ENCODE results near the gene TMC8. TPM values are rescaled to one million over a fixed set of nuclear protein-coding genes. Genes with fewer than 3 reads are reported as not detected.

Gene TMC8
- total RNA-seq, 2 experiments from 2014 or later = 258 to 278 TPM

DNA sequence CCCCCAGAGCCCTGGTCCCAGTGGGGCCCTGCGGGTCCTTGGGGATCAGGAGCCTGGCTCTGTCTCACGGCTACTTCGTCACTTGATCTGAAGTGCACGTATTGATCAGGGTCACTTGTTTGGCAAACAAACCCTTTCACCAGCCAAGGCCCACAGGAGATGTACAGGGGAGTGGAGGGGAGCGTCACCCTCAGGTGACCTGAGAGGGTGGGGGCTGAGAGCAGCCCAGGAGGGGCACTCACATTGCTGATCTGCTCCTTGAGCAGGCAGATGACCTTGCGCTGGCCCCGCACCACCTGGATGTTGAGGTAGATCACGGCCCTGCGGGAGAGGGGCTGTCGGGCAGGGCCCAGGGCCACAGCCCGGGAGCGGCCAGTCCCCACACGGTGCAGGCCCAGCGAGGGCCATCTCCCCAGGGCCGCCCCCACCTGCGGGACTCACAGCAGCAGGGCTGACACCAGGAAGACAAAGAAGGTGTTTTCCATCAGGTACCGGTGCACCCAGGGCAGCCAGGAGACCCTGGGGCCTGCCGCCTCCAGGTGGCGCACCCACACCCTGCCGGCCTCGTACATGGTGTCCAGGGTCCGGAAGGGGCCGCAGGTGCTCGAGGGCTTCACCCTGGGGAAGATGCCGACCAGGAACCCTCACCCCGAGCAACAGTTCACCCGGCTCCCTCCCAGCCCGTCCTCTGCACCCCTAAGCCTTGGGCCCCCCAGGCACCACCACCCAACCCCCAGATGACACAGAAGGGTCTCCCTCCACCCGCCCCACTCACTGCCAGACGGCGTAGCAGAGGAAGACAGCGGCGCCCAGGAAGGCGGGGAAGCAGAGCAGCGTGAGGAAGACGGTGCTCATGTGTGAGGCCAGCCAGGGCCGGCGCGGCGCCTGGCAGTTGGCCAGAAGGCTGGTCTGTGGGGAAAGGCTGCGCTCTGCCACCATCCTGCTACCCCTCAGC is 13.3 kb upstream of the TMC8 start:
- no peaks in the 10 kb centered on the region for H3K9me3 Mint-ChIP-seq (ENCODE audit: insufficient read depth)
- ATAC-seq (no peak), DNase-seq (no peak)
- ChIA-PET CTCF (interaction anchor here (1.2 to 11.1 kb wide), 2 partner anchors 13 to 19 kb away, joined by 4 to 133 read pairs; partner anchors contain the start of gene TMC8), POLR2A (interaction anchor here (1.3 to 13.9 kb wide), 3 partner anchors 10 to 22 kb away, joined by 7 to 182 read pairs (median 12); partner anchors contain the start of gene TMC6)
- H3K27ac Mint-ChIP-seq = peak overlapping the region; percentile 29
- H3K27me3 Mint-ChIP-seq (ENCODE audit: low read depth) = no peaks in the 10 kb centered on the region
- H3K4me3 Mint-ChIP-seq = peak overlapping the region; percentile 12
- H3K4me1 Mint-ChIP-seq (ENCODE audit: low read depth) = peaks cover 68% of the 10 kb centered on the region
- H3K36me3 Mint-ChIP-seq (ENCODE audit: low read depth) = peaks cover 73% of the 10 kb centered on the region

DNA sequence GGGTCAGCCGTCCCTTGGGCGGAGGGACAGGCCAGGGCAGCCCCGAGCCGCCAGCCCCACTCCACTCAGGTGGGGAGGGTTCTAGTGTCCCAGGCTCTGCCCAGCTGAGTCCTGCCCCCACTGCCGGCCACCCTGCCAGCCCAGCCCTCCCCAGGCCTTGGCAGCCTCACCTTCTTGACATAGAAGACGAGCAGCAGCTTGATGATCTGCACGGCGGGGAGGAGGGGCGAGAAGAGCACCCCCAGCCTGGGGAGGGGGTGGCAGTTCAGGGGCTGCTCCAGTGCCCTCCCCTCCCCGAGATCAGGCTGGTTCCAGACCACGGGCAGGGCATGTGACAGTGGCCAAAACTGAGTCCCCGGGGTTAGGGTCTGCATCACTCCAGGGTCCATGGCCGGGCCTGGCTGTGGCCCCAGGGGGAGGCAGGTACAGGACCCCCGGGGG is 11.8 kb upstream of the TMC8 start:
- H3K4me1 Mint-ChIP-seq (ENCODE audit: low read depth) = peaks cover 69% of the 10 kb centered on the region
- no peak overlapping the region for H3K4me3 Mint-ChIP-seq
- CTCF ChIA-PET = interaction anchor here (1.2 to 11.1 kb wide), 2 partner anchors 17 to 58 kb away, joined by 4 to 133 read pairs; no protein-coding TSS in a partner anchor
- H3K27ac Mint-ChIP-seq = no peak overlapping the region
- ATAC-seq = no peak
- no peaks in the 10 kb centered on the region for H3K9me3 Mint-ChIP-seq (ENCODE audit: insufficient read depth)
- peaks cover 74% of the 10 kb centered on the region for H3K36me3 Mint-ChIP-seq (ENCODE audit: low read depth)
- H3K27me3 Mint-ChIP-seq (ENCODE audit: low read depth) = no peaks in the 10 kb centered on the region
- DNase-seq = no peak
- POLR2A ChIA-PET = interaction anchor here (2.3 to 13.9 kb wide), 3 partner anchors 9 to 21 kb away, joined by 12 to 182 read pairs (median 53); partner anchors contain the start of genes TMC6 and TMC8

DNA sequence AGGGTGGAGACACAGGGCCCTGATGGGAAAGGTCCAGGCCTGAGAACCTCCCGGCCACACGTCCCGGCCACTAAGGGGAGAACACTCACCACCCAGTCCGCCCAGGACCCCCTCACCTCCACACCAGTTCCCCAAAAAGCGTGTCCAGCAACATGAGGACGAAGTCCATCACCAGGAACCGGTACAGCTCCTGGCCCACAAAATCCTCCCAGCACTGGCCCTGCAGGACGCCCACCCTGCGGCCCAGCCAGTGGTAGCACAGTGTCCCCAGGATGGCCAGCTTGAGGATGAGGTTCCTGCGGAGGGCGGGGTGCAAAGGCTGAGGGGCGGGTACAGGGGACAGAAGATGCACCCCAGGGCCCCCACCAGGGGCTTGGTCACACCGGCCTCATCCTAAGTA is 10.0 kb upstream of the TMC8 start:
- Mint-ChIP-seq H3K36me3 (ENCODE audit: low read depth) (peaks cover 74% of the 10 kb centered on the region), H3K4me3 (peak overlapping the region; percentile 88), H3K27me3 (ENCODE audit: low read depth) (no peaks in the 10 kb centered on the region), H3K27ac (peak overlapping the region; percentile 95), H3K9me3 (ENCODE audit: insufficient read depth) (no peaks in the 10 kb centered on the region), H3K4me1 (ENCODE audit: low read depth) (peaks cover 67% of the 10 kb centered on the region)
- ATAC-seq = no peak
- CTCF ChIA-PET = interaction anchor here (0.6 to 11.1 kb wide), 4 partner anchors 10 to 130 kb away, joined by 3 to 133 read pairs (median 7); partner anchors contain the start of gene TMC8
- DNase-seq = no peak
- POLR2A ChIA-PET = interaction anchor here (0.8 to 13.9 kb wide), 3 partner anchors 8 to 19 kb away, joined by 3 to 182 read pairs (median 53); partner anchors contain the start of gene TMC8

DNA sequence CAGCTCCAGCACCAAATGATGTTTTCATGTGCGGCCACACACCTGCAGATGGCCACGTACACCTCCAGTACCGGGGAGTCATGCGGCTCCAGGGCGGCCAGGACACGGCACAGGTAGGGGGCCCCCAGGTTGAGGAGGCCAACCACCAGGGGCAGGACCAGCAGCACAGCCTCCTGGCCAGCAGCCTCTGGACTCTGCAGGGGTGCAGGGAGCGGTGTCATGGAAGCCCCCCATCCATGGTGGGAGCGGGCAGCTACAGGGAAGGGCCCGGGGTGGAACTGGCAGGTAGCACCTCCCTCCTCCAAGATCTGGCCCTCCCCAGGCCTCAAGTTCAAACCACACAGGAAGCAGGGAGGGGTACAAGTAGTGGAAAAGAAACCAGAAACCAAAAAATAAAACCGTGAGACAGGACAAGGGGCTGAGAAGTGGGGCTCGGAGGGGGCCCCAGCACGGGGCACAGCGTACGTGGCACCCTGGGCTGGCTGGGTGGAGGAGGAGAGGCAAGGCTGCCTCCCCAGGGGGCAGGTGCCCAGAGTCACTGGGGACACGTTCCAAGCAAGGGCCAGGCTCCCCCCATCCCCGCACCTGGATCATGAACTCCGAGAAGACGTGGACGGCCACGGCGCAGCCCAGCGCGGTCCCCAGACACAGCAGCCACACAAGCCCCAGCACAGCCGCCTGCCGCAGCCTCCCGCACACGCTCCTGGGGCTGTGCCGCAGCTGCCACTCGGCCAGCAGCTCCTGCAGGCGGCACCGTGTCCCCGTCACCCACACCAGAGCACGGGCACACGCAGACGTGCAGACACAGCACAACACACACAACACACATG is 9.4 kb upstream of the TMC8 start:
- Mint-ChIP-seq H3K4me1 (ENCODE audit: low read depth) (peaks cover 69% of the 10 kb centered on the region), H3K4me3 (peak overlapping the region; percentile 88), H3K9me3 (ENCODE audit: insufficient read depth) (no peaks in the 10 kb centered on the region), H3K27me3 (ENCODE audit: low read depth) (no peaks in the 10 kb centered on the region), H3K27ac (peak overlapping the region; percentile 95), H3K36me3 (ENCODE audit: low read depth) (peaks cover 77% of the 10 kb centered on the region)
- ChIA-PET CTCF (interaction anchor here (0.6 to 11.1 kb wide), 4 partner anchors 9 to 129 kb away, joined by 3 to 133 read pairs (median 7); partner anchors contain the start of gene TMC8), POLR2A (interaction anchor here (0.8 to 13.9 kb wide), 4 partner anchors 8 to 18 kb away, joined by 3 to 182 read pairs (median 30); partner anchors contain the start of gene TMC8)
- ATAC-seq (peak; percentile 68), DNase-seq (peak; percentile 82)

DNA sequence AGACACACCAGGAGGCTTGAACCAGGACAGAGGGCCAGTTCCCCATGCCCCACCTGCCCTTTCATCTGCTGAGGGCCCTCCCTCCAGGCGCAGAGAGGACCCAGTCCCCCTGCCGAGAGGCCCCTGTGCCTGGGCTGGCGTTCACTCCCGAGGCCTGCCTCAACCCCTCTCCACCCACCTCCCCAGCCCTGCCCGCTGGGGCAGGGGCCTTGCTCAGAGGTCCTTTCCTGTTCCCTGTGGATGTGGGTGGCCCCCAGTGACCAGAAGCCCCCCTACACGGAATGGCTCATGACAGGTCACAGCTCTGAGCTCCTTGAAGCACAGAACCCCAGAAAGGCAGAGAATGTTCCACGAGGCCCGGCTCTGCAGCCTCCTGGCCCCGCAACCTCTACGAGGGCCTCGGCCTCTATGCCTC is 8.8 kb upstream of the TMC8 start:
- Mint-ChIP-seq H3K27me3 (ENCODE audit: low read depth) (no peaks in the 10 kb centered on the region), H3K4me3 (peak overlapping the region; percentile 88), H3K9me3 (ENCODE audit: insufficient read depth) (no peaks in the 10 kb centered on the region), H3K27ac (peak overlapping the region; percentile 95), H3K4me1 (ENCODE audit: low read depth) (peaks cover 72% of the 10 kb centered on the region), H3K36me3 (ENCODE audit: low read depth) (peaks cover 80% of the 10 kb centered on the region)
- ChIA-PET CTCF (interaction anchor here (1.4 to 11.1 kb wide), 3 partner anchors 8 to 128 kb away, joined by 4 to 133 read pairs (median 10); partner anchors contain the start of gene TMC8), POLR2A (interaction anchor here (1.5 to 13.9 kb wide), 3 partner anchors 9 to 18 kb away, joined by 6 to 182 read pairs (median 53); partner anchors contain the start of gene TMC8)
- DNase-seq = no peak
- peak; percentile 13 for ATAC-seq

DNA sequence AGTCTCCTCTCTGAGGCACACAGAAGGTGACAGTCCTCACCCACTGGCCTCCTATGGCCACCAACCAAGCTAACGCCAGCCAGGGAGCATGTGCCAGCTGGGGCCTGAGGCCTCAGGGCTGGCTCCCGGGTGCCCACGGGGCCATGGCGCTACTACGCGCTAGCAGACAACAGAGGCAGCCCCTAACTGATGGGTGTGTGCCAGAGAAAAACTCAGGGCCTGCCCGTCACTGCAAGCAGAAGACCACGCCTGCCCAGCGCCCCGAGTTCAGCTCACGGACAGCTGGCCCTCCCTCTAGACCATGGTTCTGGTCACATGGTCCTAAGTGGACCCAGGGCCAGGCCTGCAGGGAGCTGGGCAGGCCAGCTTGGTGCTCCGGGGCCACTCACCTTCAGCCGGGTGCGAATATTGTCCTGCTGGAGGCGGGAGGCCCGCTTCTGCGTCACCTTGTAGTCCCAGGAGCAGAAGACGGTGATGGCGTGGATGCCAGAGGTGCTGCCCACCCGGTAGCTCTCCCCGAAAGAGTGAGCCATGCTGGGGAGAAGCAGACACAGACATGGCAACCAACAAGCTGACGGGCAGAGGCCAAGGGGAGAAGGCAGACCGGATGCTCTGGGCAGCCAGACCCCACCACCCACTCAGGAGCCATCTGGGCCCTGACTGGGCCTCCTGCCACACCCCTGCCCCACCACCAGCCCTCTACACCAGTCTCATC is 8.2 kb upstream of the TMC8 start:
- ATAC-seq (no peak), DNase-seq (no peak)
- Mint-ChIP-seq H3K9me3 (ENCODE audit: insufficient read depth) (no peaks in the 10 kb centered on the region), H3K27ac (peak overlapping the region; percentile 95), H3K36me3 (ENCODE audit: low read depth) (peaks cover 81% of the 10 kb centered on the region), H3K27me3 (ENCODE audit: low read depth) (no peaks in the 10 kb centered on the region), H3K4me3 (peak overlapping the region; percentile 88), H3K4me1 (ENCODE audit: low read depth) (peaks cover 72% of the 10 kb centered on the region)
- ChIA-PET CTCF (interaction anchor here (2.8 to 11.1 kb wide), 2 partner anchors 8 to 14 kb away, joined by 10 to 133 read pairs; partner anchors contain the start of gene TMC8), POLR2A (interaction anchor here (1.5 to 13.9 kb wide), 3 partner anchors 9 to 17 kb away, joined by 6 to 182 read pairs (median 53); partner anchors contain the start of gene TMC8)

DNA sequence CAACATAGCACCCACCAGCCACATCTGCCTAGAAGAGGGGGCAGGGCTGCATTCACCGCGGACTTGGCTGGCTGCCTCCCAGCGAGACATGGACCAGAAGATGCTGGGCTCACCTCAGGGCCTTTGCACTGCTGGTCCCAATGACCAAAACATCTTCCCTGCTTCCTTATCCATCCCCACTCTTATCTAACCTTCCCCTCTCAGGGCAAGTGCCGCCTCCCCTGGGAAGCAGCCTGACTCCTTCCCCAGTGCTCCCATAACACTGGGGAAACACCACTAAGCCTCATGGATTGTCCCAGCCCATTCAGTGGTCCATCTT is 7.7 kb upstream of the TMC8 start:
- H3K4me3 Mint-ChIP-seq = peak overlapping the region; percentile 88
- H3K9me3 Mint-ChIP-seq (ENCODE audit: insufficient read depth) = no peaks in the 10 kb centered on the region
- ChIA-PET POLR2A (interaction anchor here (1.5 to 13.9 kb wide), 3 partner anchors 8 to 17 kb away, joined by 6 to 182 read pairs (median 53); partner anchors contain the start of gene TMC8), CTCF (interaction anchor here (2.8 to 11.1 kb wide), 2 partner anchors 7 to 13 kb away, joined by 10 to 133 read pairs; partner anchors contain the start of gene TMC8)
- peak overlapping the region; percentile 95 for H3K27ac Mint-ChIP-seq
- DNase-seq = no peak
- peaks cover 81% of the 10 kb centered on the region for H3K36me3 Mint-ChIP-seq (ENCODE audit: low read depth)
- no peaks in the 10 kb centered on the region for H3K27me3 Mint-ChIP-seq (ENCODE audit: low read depth)
- ATAC-seq = no peak
- peaks cover 69% of the 10 kb centered on the region for H3K4me1 Mint-ChIP-seq (ENCODE audit: low read depth)

DNA sequence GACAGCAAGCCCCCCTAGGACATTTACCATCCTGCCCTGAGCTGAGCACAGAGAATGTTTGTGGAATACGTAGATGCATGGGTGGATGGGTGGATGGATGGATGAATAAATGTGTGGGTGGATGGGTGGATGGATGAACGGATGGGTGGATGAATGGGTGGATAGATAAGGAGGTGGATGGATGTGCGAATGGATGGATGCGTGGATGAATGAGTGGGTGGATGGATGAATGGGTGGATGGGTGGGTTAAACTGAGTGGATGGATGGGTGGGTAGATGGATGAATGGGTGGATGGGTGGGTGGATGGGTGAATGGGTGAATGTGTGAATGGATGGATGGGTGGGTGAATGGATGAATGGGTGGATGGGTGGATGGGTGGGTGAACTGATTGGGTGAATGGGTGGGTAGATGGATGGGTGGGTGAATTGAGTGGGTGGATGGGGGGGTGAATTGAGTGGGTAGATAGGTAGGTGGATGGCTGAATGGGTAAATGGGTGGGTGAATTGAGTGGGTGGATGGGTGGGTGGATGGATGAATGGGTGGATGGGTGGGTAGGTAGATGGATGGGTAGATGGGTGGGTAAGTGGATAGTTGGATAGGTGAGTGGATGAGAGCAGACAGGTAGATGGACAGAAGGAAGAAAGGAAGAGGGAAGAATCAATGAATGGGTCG is 7.2 kb upstream of the TMC8 start:
- H3K4me3 Mint-ChIP-seq = peak overlapping the region; percentile 88
- no peak for ATAC-seq
- peak overlapping the region; percentile 95 for H3K27ac Mint-ChIP-seq
- H3K4me1 Mint-ChIP-seq (ENCODE audit: low read depth) = peaks cover 67% of the 10 kb centered on the region
- DNase-seq = no peak
- ChIA-PET POLR2A (interaction anchor here (1.4 to 13.9 kb wide), 4 partner anchors 8 to 46 kb away, joined by 4 to 182 read pairs (median 44); partner anchors contain the start of gene TMC8), CTCF (interaction anchor here (2.8 to 11.1 kb wide), 2 partner anchors 7 to 13 kb away, joined by 10 to 133 read pairs; partner anchors contain the start of gene TMC8)
- H3K27me3 Mint-ChIP-seq (ENCODE audit: low read depth) = no peaks in the 10 kb centered on the region
- H3K36me3 Mint-ChIP-seq (ENCODE audit: low read depth) = peaks cover 78% of the 10 kb centered on the region
- no peaks in the 10 kb centered on the region for H3K9me3 Mint-ChIP-seq (ENCODE audit: insufficient read depth)

DNA sequence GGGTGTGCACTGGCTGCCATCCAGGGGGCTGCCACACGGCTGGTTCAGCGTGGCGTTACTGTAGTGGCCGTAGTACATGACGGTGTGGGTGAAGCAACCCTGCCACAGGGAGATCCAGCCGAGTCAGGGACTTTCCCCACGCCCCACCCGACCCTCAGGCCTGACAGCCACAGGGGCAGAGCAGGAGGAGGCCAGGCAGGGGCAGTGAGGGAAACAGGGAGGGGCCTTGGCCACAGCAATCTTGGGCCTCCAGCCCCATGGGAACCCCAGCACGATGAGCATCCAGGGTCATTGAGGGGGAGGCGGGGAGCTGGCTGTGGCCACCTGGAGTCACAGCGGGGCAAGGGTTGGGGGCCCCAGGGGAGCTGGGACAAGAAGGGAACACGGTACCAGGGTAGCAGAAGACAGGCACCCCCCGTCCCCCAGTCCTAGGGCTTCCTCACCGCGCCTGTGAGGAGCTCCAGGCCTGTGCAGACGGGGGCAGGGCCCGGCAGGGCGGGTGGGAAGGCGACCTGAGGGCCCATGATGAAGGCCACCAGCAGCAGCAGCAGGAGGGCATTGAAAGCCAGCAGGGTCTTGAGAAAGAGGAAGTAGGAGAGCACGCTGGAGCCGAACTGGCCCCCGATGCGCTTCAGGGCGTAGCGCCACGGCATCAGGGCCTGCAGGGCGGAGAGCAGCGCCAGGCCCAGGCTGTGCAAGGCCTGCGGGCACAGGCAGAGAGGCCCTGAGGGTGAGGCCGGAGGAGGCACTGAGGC is 6.3 kb upstream of the TMC8 start:
- DNase-seq = no peak
- Mint-ChIP-seq H3K4me1 (ENCODE audit: low read depth) (peaks cover 67% of the 10 kb centered on the region), H3K36me3 (ENCODE audit: low read depth) (peaks cover 72% of the 10 kb centered on the region)

More for the DNA sequence above, 6.3 kb upstream of the TMC8 start:
- Mint-ChIP-seq H3K27ac (peak overlapping the region; percentile 82), H3K27me3 (ENCODE audit: low read depth) (no peaks in the 10 kb centered on the region), H3K9me3 (ENCODE audit: insufficient read depth) (no peaks in the 10 kb centered on the region), H3K4me3 (peak overlapping the region; percentile 63)
- ChIA-PET CTCF (interaction anchor here (0.8 to 11.1 kb wide), 4 partner anchors 11 to 127 kb away, joined by 3 to 133 read pairs (median 8); no protein-coding TSS in a partner anchor), POLR2A (interaction anchor here (1.2 to 13.9 kb wide), 4 partner anchors 10 to 52 kb away, joined by 4 to 182 read pairs (median 20); no protein-coding TSS in a partner anchor)
- no peak for ATAC-seq
